ENCODE data around the gene ANAPC4. TPM values are rescaled to one million over a fixed set of nuclear protein-coding genes. Genes with fewer than 3 reads are reported as not detected.
"Not testable (repeated sequence)": the region's sequence is repeated elsewhere in the genome, so short reads cannot be mapped to it uniquely, and the experiment has no call there.

Gene ANAPC4
- 30.2 TPM for total RNA-seq

GRCh38 chr4:25376754-25377571, at the start of gene ANAPC4:
Gene ANAPC4 (plus strand): TSS chr4:25377263. CDS start chr4:25377428, 165 bp downstream.
- peak; percentile 80 for DNase-seq

GRCh38 chr4:25328463-25328862, 48.6 kb upstream of the ANAPC4 start:
- DNase-seq = not testable (repeated sequence)

- DNase-seq = no peak
Observed at GRCh38 chr4:25330335-25330734, 46.7 kb upstream of the ANAPC4 start.

GRCh38 chr4:25330905-25331808, 45.9 kb upstream of the ANAPC4 start:
- DNase-seq = no peak

- DNase-seq = no peak
Observed at GRCh38 chr4:25343671-25344070, 33.4 kb upstream of the ANAPC4 start.

GRCh38 chr4:25345744-25346143, 31.3 kb upstream of the ANAPC4 start:
- no peak for DNase-seq

GRCh38 chr4:25346913-25347312, 30.1 kb upstream of the ANAPC4 start:
- no peak for DNase-seq

- no peak for DNase-seq
Observed at GRCh38 chr4:25347473-25347872, 29.6 kb upstream of the ANAPC4 start.

- DNase-seq = no peak
Observed at GRCh38 chr4:25347971-25348370, 29.1 kb upstream of the ANAPC4 start.

GRCh38 chr4:25350561-25350960, 26.5 kb upstream of the ANAPC4 start:
- no peak for DNase-seq

- DNase-seq = no peak
Observed at GRCh38 chr4:25351777-25352416, 25.2 kb upstream of the ANAPC4 start.

GRCh38 chr4:25356068-25356467, 21.0 kb upstream of the ANAPC4 start:
- no peak for DNase-seq

GRCh38 chr4:25358515-25359275, 18.4 kb upstream of the ANAPC4 start:
- no peak for DNase-seq

GRCh38 chr4:25361253-25361652, 15.8 kb upstream of the ANAPC4 start:
- no peak for DNase-seq

GRCh38 chr4:25367004-25367621, 9.9 kb upstream of the ANAPC4 start:
- DNase-seq = peak; percentile 8

GRCh38 chr4:25367877-25368276, 9.2 kb upstream of the ANAPC4 start:
- DNase-seq = no peak

- DNase-seq = no peak
Observed at GRCh38 chr4:25368315-25368714, 8.7 kb upstream of the ANAPC4 start.

GRCh38 chr4:25370242-25370641, 6.8 kb upstream of the ANAPC4 start:
- DNase-seq = no peak

- DNase-seq = not testable (repeated sequence)
Observed at GRCh38 chr4:25372549-25372948, 4.5 kb upstream of the ANAPC4 start.

- no peak for DNase-seq
Observed at GRCh38 chr4:25377572-25378436, 741 bp downstream of the ANAPC4 start.

GRCh38 chr4:25378437-25378743, 1.3 kb downstream of the ANAPC4 start:
- DNase-seq = no peak

Measured in skin of body (tissue), 2 donors.